ENCODE results near the gene CACNA1A.

GRCh38 chr19:13160557-13160956 is 345.7 kb downstream of the CACNA1A start:
- TF ChIP-seq EZH2phosphoT487 (IDR thresholded peaks at IDR 0.05; ENCODE audit: insufficient read depth, low read depth) = no peak
- no peak for TF ChIP-seq EZH2 (IDR thresholded peaks at IDR 0.05; ENCODE audit: insufficient read depth, poor library complexity, severe bottlenecking)

Data from GM23248 (cell line).